Upper lobe of left lung (tissue), 4 donors: Measurements from ENCODE around the gene MGST2.

Experiments
- CTCF ChIP-seq, 6 experiments: fragments of 450-650 bp in 4 of 6; fragments of 200-600 bp in 2 of 6; sonication (generic) in 2 of 6; IDR thresholded peaks; one replicate each; pipeline ENCODE4 v1.5.1; 2016 to 2019; ENCODE audit warnings: antibody characterized with exemption in 6 of 6
- EP300 ChIP-seq, 4 donors: sonication (generic); formaldehyde crosslinking; IDR thresholded peaks; one replicate each; pipeline ENCODE4 v1.5.1; 2017; ENCODE audit warnings: antibody characterized with exemption in 4 of 4, control low read depth in 2 of 4
- POLR2A ChIP-seq, 4 donors: fragments of 450-650 bp; IDR thresholded peaks; one replicate each; pipeline ENCODE4 v1.5.1; 2016 to 2017; ENCODE audit warnings: antibody characterized with exemption in 4 of 4, mild to moderate bottlenecking in 2 of 4
- POLR2AphosphoS5 ChIP-seq, 2 donors: sonication (generic); formaldehyde crosslinking; IDR thresholded peaks; one replicate each; pipeline ENCODE4 v1.5.1; 2017; ENCODE audit warnings: antibody characterized with exemption in 2 of 2

- TF ChIP-seq POLR2AphosphoS5 (IDR thresholded peaks at IDR 0.05) (no peak), POLR2A (IDR thresholded peaks at IDR 0.05) (no peak), CTCF (IDR thresholded peaks at IDR 0.05) (no peak), EP300 (IDR thresholded peaks at IDR 0.05) (no peak)
These were observed 44.0 kb downstream of the MGST2 start for GRCh38 chr4:139709660-139710059.
